Measurements from ENCODE around the gene PPP1R9A. TPM values are rescaled to one million over a fixed set of nuclear protein-coding genes. Genes with fewer than 3 reads are reported as not detected.

Gene PPP1R9A
- total RNA-seq, 1 donor from 2014 or later, result 30.6 TPM

GRCh38 chr7:95066737-95067530, 159.5 kb downstream of the PPP1R9A start:
- no peak for ATAC-seq
- Histone ChIP-seq H3K27ac (no peak overlapping the region), H3K36me3 (no peaks in the 10 kb centered on the region), H3K27me3 (no peaks in the 10 kb centered on the region), H3K9me3 (no peaks in the 10 kb centered on the region), H3K4me1 (no peaks in the 10 kb centered on the region), H3K4me3 (no peak overlapping the region)
- intact Hi-C loops (cut with DNase I), result no loop called here
- no peak for DNase-seq
- TF ChIP-seq CTCF (IDR thresholded peaks at IDR 0.05), result no peak

- no peak for DNase-seq
- Histone ChIP-seq H3K4me3 (no peak overlapping the region), H3K4me1 (no peaks in the 10 kb centered on the region), H3K27me3 (no peaks in the 10 kb centered on the region), H3K27ac (no peak overlapping the region), H3K9me3 (no peaks in the 10 kb centered on the region), H3K36me3 (no peaks in the 10 kb centered on the region)
- intact Hi-C loops (cut with DNase I), result no loop called here
- TF ChIP-seq CTCF (IDR thresholded peaks at IDR 0.05), result no peak
- ATAC-seq, result no peak
Measured at GRCh38 chr7:95088536-95089215, 181.3 kb downstream of the PPP1R9A start.

GRCh38 chr7:95089414-95090315, 182.3 kb downstream of the PPP1R9A start:
- H3K27me3 ChIP-seq, result no peaks in the 10 kb centered on the region
- no peaks in the 10 kb centered on the region for H3K4me1 ChIP-seq
- H3K4me3 ChIP-seq, result no peak overlapping the region
- H3K27ac ChIP-seq, result no peak overlapping the region
- no peak for ATAC-seq
- intact Hi-C loops (cut with DNase I), result no loop called here
- DNase-seq, result no peak
- H3K9me3 ChIP-seq, result no peaks in the 10 kb centered on the region
- H3K36me3 ChIP-seq, result no peaks in the 10 kb centered on the region
- no peak for TF ChIP-seq CTCF (IDR thresholded peaks at IDR 0.05)

GRCh38 chr7:95092324-95092723, 184.9 kb downstream of the PPP1R9A start:
- DNase-seq (no peak), ATAC-seq (no peak)
- intact Hi-C loops (cut with DNase I), result no loop called here
- H3K9me3 ChIP-seq, result no peaks in the 10 kb centered on the region
- no peak overlapping the region for H3K4me3 ChIP-seq
- peaks cover 13% of the 10 kb centered on the region for H3K4me1 ChIP-seq
- H3K36me3 ChIP-seq, result no peaks in the 10 kb centered on the region
- TF ChIP-seq CTCF (IDR thresholded peaks at IDR 0.05), result no peak
- H3K27me3 ChIP-seq, result no peaks in the 10 kb centered on the region
- no peak overlapping the region for H3K27ac ChIP-seq

- H3K4me3 ChIP-seq, result no peak overlapping the region
- no peaks in the 10 kb centered on the region for H3K27me3 ChIP-seq
- no peaks in the 10 kb centered on the region for H3K36me3 ChIP-seq
- ATAC-seq (no peak), DNase-seq (no peak)
- peaks cover 13% of the 10 kb centered on the region for H3K4me1 ChIP-seq
- no peaks in the 10 kb centered on the region for H3K9me3 ChIP-seq
- TF ChIP-seq CTCF (IDR thresholded peaks at IDR 0.05), result no peak
- no peak overlapping the region for H3K27ac ChIP-seq
- intact Hi-C loops (cut with DNase I), result no loop called here
Measured at GRCh38 chr7:95095259-95095965, 188.0 kb downstream of the PPP1R9A start.
